Measurements from ENCODE around the gene COL3A1.

The COL3A1 gene

DNA sequence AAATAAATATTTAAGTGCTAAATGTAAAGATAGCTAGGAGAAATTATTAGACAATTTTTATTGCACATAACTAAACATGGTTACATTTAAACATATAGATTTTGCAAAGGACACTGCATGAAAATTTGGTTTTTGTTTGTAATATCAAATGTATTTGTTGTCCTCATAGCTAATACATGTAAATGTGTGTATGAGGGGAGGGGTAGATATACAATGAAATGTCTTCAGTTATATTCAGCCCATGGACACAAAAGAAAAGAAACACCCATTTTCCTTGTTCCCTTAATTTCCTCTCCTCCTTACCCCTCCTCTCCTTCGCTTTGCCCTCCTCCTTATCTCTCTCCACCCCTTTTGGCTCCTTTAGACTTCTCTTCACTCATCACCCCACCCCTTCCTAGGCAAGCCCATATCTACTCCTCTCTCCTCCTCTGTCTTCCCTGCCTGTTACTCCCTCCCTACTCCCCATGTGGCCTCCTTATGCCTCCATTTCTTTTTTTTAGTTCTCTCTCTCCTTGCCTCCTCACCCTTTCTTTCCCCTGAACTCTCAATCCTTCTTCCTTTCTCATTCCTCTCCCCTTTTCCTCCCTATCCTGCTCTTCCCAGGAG lies 1.4 kb downstream of the COL3A1 start:
- DNase-seq: no peak

GRCh38 chr2:188976545-188977268 lies 2.5 kb downstream of the COL3A1 start:
- no peak for DNase-seq

- DNase-seq: no peak
Observed at GRCh38 chr2:188977317-188977716, 3.1 kb downstream of the COL3A1 start.

DNA sequence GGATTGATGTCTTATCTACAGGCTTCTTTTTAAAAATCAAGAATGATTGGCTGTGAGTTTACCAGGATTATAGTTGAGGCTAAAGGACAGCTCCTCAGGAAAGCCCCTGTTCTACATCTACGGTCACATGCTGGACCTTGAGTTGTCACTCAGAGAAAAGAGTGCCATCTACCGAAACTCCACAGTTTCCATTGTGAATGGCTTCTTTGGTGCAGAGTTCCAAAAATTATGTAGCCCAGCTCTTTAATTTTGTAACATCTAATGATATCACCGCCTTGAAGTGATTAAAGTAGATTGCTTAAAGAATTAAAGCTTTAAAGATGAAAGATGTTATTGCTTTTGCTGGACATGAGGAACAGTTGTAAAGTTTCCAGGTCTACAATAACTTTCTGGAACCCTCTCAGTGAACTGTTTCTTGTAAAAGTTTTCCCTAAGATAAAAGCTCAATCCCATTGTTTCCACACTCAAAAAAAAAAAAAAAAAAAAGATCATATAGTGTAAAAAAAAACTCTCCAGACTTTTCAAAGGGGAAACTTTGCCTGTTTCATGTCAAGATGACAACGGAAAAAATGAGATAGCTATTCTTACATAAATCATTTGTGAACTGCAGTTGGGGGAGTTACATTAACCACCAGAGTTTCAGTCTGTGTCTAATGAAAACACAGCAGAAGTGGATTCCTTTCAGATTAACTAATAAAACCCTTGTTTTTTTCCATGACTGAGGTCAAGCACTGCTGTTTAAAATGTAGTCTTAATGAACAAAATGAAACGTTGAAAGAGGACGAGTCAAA lies 4.3 kb downstream of the COL3A1 start:
- no peak for DNase-seq

DNA sequence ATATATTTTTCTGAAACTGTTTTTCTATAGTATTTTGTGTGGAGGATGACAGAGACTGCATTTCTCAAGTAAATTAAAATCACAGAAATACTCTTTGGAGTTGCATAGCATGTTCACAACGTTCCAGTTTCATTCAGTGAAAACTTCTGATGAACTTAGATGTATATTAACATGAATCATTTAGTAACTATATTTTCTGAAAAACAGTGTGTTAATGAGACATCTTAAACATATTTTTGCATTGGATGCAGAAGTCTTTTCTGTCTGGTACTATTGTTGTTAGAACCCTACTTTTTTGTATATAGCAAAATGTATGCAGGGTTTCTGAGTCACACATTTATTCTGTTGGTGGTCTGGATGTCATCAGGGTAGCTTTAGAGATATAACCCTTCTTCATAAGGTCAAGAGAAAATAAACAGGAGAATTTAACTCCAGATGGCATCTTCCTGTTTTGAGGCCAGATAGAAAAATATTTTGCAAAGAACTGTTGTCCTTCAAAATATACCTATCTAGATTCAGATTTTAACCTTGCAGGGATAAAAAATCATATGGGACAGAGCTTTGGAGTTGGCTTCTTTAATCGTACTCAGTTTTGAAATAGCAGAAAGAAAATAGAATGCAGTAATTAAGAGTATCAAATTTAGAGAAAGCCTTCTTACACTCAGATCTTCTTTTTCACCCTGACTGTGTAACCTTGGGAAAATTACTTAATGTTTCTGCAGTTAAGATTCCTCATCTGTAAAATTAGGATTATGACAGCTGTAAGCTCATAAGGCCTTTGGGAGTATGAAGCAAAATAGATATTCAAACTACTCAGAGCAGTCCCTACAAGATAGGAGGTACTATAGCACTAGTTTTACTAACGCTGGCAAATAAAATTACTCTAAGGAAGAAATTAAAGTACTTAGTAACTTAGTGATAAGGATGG lies 5.3 kb downstream of the COL3A1 start:
- no peak for DNase-seq

- no peak for DNase-seq
Observed at GRCh38 chr2:188983427-188984064, 9.4 kb downstream of the COL3A1 start.

DNA sequence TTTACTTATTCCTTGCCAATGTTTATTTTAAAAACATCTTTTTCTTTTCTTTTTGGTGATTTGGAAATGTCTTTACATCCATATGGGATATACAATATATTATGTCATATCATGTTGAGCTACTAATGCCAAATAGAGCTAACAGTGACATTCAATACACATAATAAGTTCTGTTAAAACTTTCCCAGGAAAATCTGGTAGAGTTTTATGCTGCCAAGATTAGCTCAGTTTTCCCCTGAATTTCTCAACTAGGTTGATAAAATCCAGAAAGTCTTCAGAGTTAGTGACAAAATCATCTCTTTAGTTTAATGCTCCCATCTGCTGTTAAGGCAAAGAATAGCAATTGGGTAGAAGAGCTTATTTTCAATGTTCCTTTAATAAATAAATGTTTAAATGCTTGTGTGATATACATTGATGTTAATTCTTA lies 9.9 kb downstream of the COL3A1 start:
- DNase-seq: no peak

DNA sequence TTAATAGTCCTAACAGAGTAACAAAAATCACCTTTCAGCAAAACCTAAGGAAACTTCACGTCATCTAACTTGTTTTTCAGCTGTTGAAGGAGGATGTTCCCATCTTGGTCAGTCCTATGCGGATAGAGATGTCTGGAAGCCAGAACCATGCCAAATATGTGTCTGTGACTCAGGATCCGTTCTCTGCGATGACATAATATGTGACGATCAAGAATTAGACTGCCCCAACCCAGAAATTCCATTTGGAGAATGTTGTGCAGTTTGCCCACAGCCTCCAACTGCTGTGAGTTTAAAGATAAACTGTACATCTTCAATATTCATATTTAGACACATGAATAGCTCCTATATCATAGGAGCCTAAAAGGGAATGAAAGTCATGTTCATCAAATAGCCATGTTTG lies 10.5 kb downstream of the COL3A1 start:
- no peak for DNase-seq

DNA sequence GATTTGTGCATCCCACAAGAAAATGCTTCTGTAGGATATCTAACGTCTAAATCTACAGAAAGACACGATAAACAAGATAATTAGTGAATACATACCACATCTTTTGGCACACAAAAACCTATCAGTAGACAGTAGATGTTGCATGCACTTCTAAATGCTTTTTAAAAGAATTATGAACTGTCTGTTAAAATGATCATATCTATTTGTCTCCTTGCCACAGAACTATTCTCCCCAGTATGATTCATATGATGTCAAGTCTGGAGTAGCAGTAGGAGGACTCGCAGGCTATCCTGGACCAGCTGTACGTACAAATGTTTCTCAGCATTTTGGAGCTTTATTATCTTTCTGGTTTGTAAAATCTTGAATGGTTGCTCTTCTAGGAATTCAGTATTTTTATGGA lies 12.7 kb downstream of the COL3A1 start:
- DNase-seq: no peak

DNA sequence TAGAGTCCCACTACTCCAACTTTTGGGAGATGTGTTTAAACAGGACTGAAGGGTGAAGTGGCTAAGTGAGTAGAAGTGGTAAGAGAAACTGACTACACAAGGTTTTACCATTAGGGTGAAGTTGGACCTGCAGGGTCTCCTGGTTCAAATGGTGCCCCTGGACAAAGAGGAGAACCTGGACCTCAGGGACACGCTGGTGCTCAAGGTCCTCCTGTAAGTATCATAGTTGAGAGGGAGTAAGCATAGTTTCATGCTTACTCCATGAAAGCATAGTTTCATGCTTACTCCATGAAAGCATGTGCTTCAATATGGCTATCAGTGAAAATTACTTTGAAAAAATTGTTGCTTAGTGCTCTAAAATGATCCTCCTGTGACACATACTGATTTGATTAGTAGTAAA lies 19.1 kb downstream of the COL3A1 start:
- DNase-seq: no peak

GRCh38 chr2:188997263-188997662 lies 23.1 kb downstream of the COL3A1 start:
- no peak for DNase-seq

- no peak for DNase-seq
Observed at GRCh38 chr2:189000221-189000620, 26.0 kb downstream of the COL3A1 start.

DNA sequence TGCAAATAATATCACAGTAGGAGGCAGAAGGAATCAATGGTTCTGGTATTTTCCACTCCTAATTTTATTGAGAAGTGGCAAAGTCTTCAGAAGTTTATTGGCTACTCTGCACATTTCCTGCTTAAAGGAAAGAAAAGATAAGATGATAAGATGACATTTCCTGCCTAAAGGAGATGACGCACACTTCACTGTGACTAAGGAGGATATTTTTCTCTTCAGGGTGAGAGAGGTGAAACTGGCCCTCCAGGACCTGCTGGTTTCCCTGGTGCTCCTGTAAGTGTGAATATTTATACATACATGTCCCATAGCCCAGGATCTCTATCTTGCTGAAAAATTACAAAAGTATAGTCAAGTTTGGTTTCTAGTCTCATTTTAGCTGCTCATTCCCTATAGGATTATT lies 27.9 kb downstream of the COL3A1 start:
- DNase-seq: no peak

DNA sequence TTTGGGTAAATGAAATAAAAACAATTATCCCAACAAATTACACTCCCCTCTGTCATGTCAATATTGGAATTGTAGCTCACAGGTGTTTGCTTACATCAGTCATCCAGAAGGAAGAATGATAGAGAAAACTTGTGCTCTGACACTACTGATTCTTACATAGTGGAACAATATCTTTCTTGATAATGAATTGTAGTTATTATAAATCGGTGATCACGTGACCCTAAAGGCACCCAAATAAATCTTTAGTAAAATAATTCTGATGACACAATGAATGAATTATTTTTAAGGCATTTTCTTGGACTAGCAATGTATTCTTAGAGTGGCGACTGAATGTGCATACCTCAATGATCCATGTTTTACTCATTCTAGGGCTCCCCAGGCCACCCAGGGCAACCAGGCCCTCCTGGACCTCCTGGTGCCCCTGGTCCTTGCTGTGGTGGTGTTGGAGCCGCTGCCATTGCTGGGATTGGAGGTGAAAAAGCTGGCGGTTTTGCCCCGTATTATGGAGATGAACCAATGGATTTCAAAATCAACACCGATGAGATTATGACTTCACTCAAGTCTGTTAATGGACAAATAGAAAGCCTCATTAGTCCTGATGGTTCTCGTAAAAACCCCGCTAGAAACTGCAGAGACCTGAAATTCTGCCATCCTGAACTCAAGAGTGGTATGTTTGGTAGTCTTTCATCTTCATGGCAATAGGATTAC lies 34.5 kb downstream of the COL3A1 start:
- no peak for DNase-seq

DNA sequence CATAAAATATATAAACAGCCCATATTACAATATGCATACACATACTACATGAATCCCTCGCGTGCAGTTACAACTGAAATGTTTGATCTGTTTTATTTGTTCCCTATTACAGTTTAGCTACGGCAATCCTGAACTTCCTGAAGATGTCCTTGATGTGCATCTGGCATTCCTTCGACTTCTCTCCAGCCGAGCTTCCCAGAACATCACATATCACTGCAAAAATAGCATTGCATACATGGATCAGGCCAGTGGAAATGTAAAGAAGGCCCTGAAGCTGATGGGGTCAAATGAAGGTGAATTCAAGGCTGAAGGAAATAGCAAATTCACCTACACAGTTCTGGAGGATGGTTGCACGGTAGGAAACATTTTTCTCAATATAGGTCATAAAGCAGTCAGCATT lies 36.4 kb downstream of the COL3A1 start:
- DNase-seq: no peak

GRCh38 chr2:189012351-189012750 lies 38.2 kb downstream of the COL3A1 start:
- DNase-seq: no peak

- DNase-seq: no peak
Observed at GRCh38 chr2:189013031-189013430, 38.9 kb downstream of the COL3A1 start.

DNA sequence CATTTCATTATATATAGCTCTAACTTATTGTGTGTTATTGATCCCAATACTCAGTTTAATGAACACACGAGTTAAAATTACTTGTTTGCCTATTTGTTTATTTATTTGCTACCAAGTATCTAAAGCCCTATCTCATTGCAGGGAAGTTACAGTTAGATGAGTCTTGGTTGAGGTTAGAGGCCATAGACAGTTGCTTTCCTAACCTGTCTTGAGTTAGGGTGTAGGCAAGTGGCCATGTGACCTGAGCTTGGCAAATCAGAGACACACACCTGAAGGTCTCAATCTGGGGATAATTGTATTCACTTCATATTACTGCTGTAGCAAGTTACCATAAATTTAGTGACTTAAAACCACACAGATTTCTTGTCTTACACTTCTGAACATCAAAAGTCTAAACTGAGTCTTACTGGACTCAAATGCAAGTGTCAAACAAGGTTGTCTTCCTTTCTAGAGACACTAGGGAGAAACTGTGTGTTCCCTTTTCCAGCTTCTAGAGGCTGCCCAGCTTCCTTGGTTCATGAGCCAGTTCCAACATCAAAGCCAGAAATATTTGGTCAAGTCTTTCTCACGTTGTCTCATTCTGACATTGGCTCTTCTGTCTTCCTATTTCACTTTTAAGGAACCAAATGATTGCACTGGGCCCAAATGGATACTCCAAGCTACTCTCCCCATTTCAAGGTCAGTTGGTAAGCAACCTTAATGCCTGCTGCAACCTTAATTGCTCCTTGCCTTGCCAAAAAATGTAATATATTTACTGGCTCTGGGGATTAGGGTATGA lies 39.7 kb downstream of the COL3A1 start:
- no peak for DNase-seq

GRCh38 chr2:189014449-189015138 lies 40.4 kb downstream of the COL3A1 start:
- DNase-seq: no peak

Data from hypothalamus (tissue), 51 donors.